ENCODE measurements around the gene ANKRD66. TPM values are rescaled to one million over a fixed set of nuclear protein-coding genes. Genes with fewer than 3 reads are reported as not detected.

Gene ANKRD66
- total and polyA plus RNA-seq, 8 donors: 0.73 to 20.5 TPM; not detected in 6

- H3K36me3 ChIP-seq: no peaks in the 10 kb centered on the region
- no peak for TF ChIP-seq POLR2AphosphoS5 (IDR thresholded peaks at IDR 0.05)
- no peak for TF ChIP-seq EP300 (IDR thresholded peaks at IDR 0.05)
- TF ChIP-seq POLR2A (IDR thresholded peaks at IDR 0.05): no peak
- no peak for TF ChIP-seq CTCF (IDR thresholded peaks at IDR 0.05)
- H3K4me3 ChIP-seq: no peak overlapping the region
- intact Hi-C loops (cut with DNase I; ENCODE audit: low total_unique reads): no loop called here
- DNase-seq: no peak
- no peaks in the 10 kb centered on the region for H3K4me1 ChIP-seq
- no peak overlapping the region for H3K27ac ChIP-seq
- 45 to 82% (median 58%) methylated on average over 1 of the region's 1 CpG for WGBS, 5 donors
- H3K9me3 ChIP-seq: no peaks in the 10 kb centered on the region
- H3K27me3 ChIP-seq: no peaks in the 10 kb centered on the region
Observed at GRCh38 chr6:46808806-46809205, 62.1 kb downstream of the ANKRD66 start.

Other genes starting within 250 kb of the ANKRD66 start
- gene CYP39A1, start 94.1 kb upstream of the ANKRD66 start, total RNA-seq: 10 to 100 TPM in 1 of 5 donors, 1 to 10 TPM in 3, not detected in 1; 1.8 to 11.6 (median 7.9) TPM
- 1 to 10 TPM; 4.7 to 8.2 (median 5.9) TPM for gene CYP39A1, start 94.1 kb upstream of the ANKRD66 start, polyA plus RNA-seq
- 10 to 100 TPM in 4 of 5 donors, 1 to 10 TPM in 1; 6.7 to 55.8 (median 46.1) TPM for gene SLC25A27, start 94.0 kb upstream of the ANKRD66 start, total RNA-seq
- 10 to 100 TPM in 1 of 3 donors, 1 to 10 TPM in 2; 1.6 to 35.3 (median 4.6) TPM for gene SLC25A27, start 94.0 kb upstream of the ANKRD66 start, polyA plus RNA-seq
- 1 to 10 TPM in 1 of 5 donors, under 1 TPM in 1, not detected in 3; 0.89 to 1.5 TPM for gene TDRD6, start 59.0 kb upstream of the ANKRD66 start, total RNA-seq
- under 1 TPM in 1 of 3 donors, not detected in 2; 0.48 TPM for gene TDRD6, start 59.0 kb upstream of the ANKRD66 start, polyA plus RNA-seq
- gene PLA2G7, start 11.6 kb upstream of the ANKRD66 start, total RNA-seq: 1 to 10 TPM in 3 of 5 donors, not detected in 2; 1.3 to 9.3 (median 2.4) TPM
- gene PLA2G7, start 11.6 kb upstream of the ANKRD66 start, polyA plus RNA-seq: 1 to 10 TPM in 2 of 3 donors, under 1 TPM in 1; 0.61 to 1.1 (median 1.1) TPM
- gene MEP1A, start 46.5 kb downstream of the ANKRD66 start, total RNA-seq: 10 to 100 TPM in 1 of 5 donors, 1 to 10 TPM in 1, under 1 TPM in 1, not detected in 2; 0.43 to 15.6 (median 9.8) TPM
- gene MEP1A, start 46.5 kb downstream of the ANKRD66 start, polyA plus RNA-seq: not detected
- gene ADGRF5, start 175.0 kb downstream of the ANKRD66 start, total RNA-seq: 10 to 100 TPM in 3 of 5 donors, 1 to 10 TPM in 1, under 1 TPM in 1; 0.29 to 34.0 (median 18.7) TPM
- 1 to 10 TPM; 1.5 to 2.8 (median 2.4) TPM for gene ADGRF5, start 175.0 kb downstream of the ANKRD66 start, polyA plus RNA-seq

All from stomach (tissue), 9 donors.